ENCODE measurements around the gene SEC14L1. TPM values are rescaled to one million over a fixed set of nuclear protein-coding genes. Genes with fewer than 3 reads are reported as not detected.

Gene SEC14L1
- total RNA-seq, 4 donors from 2014 or later, result 38.4 to 86.1 (median 40.1) TPM

DNA sequence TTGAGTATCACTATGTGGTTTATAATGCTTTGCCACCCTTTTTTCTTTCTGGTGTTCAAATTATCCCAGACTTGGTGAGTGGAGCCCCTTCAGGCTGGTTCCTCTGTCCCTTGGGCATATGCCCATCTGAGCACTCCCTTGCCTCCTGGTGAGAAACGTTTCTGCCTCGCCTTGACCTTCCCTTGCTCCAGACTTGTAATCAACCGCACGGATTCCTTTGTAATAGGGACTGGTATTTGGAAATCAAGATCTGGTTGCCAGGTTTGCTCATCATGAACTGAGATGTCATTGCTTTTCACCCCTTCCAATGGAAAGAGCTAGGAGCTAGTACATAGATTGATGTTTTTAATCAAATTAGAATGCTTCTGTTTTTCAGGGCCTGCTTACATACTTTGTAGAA, 43.7 kb downstream of the SEC14L1 start:
- H3K27ac ChIP-seq, result no peak overlapping the region
- 37 to 65% methylated on average over 3 to 4 of the region's 4 CpGs for WGBS, 2 donors (ENCODE audit: low coverage in 1 of 2)
- no peaks in the 10 kb centered on the region for H3K9me3 ChIP-seq
- no peak overlapping the region for H3K4me3 ChIP-seq
- H3K4me1 ChIP-seq, result peaks cover 0 to 75% (median 20%) of the 10 kb centered on the region in 3 donors
- no peaks in the 10 kb centered on the region for H3K27me3 ChIP-seq
- no peak for ATAC-seq
- no peak for TF ChIP-seq EP300 (IDR thresholded peaks at IDR 0.05)
- no peak for TF ChIP-seq POLR2A (IDR thresholded peaks at IDR 0.05)
- TF ChIP-seq POLR2AphosphoS5 (IDR thresholded peaks at IDR 0.05), result no peak
- TF ChIP-seq, protein P1, sequence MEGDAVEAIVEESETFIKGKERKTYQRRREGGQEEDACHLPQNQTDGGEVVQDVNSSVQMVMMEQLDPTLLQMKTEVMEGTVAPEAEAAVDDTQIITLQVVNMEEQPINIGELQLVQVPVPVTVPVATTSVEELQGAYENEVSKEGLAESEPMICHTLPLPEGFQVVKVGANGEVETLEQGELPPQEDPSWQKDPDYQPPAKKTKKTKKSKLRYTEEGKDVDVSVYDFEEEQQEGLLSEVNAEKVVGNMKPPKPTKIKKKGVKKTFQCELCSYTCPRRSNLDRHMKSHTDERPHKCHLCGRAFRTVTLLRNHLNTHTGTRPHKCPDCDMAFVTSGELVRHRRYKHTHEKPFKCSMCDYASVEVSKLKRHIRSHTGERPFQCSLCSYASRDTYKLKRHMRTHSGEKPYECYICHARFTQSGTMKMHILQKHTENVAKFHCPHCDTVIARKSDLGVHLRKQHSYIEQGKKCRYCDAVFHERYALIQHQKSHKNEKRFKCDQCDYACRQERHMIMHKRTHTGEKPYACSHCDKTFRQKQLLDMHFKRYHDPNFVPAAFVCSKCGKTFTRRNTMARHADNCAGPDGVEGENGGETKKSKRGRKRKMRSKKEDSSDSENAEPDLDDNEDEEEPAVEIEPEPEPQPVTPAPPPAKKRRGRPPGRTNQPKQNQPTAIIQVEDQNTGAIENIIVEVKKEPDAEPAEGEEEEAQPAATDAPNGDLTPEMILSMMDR (IDR thresholded peaks at IDR 0.05), result no peak
- H3K36me3 ChIP-seq, result no peaks in the 10 kb centered on the region

DNA sequence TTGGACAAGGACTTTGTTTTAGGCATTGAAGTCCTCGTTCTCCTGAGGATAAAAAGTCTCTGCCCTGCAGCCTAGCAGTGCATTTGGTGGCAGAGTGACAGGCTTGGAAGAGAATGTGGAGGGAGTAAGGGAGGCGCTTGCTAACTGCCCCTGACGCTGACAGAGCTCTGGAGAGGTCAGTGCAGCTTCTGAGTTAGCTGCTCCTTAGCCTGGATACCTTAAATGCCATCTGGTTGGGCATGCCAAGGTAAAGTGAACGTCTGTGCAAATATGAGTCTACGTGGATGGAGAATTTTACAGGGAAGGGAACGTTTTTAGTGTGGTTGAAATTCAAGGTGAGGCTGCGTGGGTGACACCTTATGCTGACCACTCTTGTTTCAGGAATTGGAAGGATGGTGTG, 44.4 kb downstream of the SEC14L1 start:
- Histone ChIP-seq H3K36me3 (no peaks in the 10 kb centered on the region), H3K27ac (peak overlapping the region in 2 of 4 donors; percentile 30 to 32), H3K27me3 (no peaks in the 10 kb centered on the region), H3K9me3 (no peaks in the 10 kb centered on the region), H3K4me1 (peaks cover 0 to 75% (median 20%) of the 10 kb centered on the region in 3 donors), H3K4me3 (no peak overlapping the region)
- no peak for ATAC-seq
- no peak for TF ChIP-seq POLR2A (IDR thresholded peaks at IDR 0.05)
- TF ChIP-seq, protein P1 (IDR thresholded peaks at IDR 0.05), result no peak
- TF ChIP-seq EP300 (IDR thresholded peaks at IDR 0.05), result no peak
- TF ChIP-seq POLR2AphosphoS5 (IDR thresholded peaks at IDR 0.05), result no peak
- 33 to 55% methylated on average over 6 to 7 of the region's 7 CpGs for WGBS, 2 donors (ENCODE audit: low coverage in 1 of 2)

DNA sequence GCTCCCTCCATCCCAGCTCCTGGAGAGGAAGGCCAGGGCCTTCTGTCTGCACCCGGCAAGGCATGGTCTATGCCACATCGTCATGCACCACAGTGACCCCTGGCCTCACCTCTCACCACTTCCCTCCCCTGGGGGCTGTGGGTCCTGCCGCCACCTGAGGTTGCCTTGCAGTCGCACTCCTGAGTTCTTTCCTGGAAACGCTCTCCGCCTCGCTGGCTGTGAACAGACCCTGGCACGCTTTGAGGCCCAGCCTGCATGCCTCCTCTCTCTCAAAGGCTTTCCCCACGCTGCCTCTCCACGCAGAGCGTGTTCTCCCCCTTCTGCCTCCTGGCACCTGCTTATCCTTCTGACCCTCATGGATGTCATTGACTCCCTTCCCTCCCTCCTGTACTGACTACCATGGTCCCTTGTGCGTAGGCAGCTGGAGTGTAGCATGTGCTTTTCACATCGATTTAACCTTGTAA, 45.4 kb downstream of the SEC14L1 start:
- WGBS, 2 donors (ENCODE audit: low coverage in 1 of 2), result 70 to 72% methylated on average over 12 of the region's 13 CpGs
- TF ChIP-seq EP300 (IDR thresholded peaks at IDR 0.05) (no peak), POLR2AphosphoS5 (IDR thresholded peaks at IDR 0.05) (no peak), POLR2A (IDR thresholded peaks at IDR 0.05) (no peak)
- TF ChIP-seq, protein P1 (IDR thresholded peaks at IDR 0.05), result no peak
- Histone ChIP-seq H3K36me3 (peaks cover 0 to 8% of the 10 kb centered on the region in 2 donors), H3K27ac (peak overlapping the region in 2 of 4 donors; percentile 30 to 43), H3K4me1 (peaks cover 0 to 66% (median 20%) of the 10 kb centered on the region in 3 donors), H3K4me3 (no peak overlapping the region), H3K27me3 (no peaks in the 10 kb centered on the region), H3K9me3 (no peaks in the 10 kb centered on the region)
- ATAC-seq, result no peak

DNA sequence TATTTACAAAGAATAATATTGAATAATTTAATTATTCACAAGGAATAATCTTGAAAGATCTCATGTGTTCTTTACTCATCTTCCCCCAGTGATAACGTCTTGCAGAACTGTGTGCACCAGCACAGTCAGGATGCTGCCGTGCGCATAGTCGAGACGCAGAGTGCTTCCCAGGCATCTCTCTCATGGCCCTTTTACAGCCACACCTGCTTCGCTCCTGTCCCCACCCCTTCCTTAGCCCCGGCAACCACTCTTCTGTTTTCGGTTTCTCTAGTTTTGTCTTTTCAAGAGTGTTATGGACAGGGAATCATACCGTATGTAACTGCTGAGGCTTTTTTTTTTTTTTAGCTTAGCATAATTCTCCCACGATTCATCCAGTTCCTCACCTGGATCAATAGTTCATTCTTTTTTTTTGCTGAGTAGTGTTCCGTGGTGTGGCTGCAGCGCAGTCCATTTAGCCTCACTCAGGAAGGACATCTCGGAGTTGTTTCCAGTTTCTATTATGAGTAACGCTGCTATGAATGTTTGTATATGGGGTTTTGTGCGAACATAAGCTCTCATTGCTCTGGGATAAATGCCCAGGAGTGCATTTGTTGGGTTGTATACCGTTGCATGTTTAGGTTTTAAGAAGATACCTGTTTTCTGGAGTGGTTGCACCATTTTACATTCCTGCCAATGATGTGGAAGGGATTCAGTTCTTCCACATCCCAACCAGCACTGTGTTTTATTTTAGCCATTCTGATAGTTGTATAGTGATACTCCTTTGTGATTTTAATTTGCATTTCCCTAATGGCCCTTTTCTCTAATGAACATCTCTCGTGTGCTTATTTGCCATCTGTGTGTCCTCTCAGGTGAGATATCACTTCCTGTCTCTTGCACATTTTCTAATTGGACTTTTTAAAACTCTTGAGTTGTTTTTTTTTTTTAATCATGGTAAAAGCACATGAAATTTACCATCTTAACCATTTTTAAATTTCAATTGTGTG, 47.6 kb downstream of the SEC14L1 start:
- no peak overlapping the region for H3K4me3 ChIP-seq
- H3K27me3 ChIP-seq, result no peaks in the 10 kb centered on the region
- no peak for ATAC-seq
- H3K4me1 ChIP-seq, result peaks cover 0 to 44% (median 13%) of the 10 kb centered on the region in 3 donors
- H3K9me3 ChIP-seq, result no peaks in the 10 kb centered on the region
- TF ChIP-seq POLR2A (IDR thresholded peaks at IDR 0.05), result no peak
- no peak for TF ChIP-seq EP300 (IDR thresholded peaks at IDR 0.05)
- TF ChIP-seq POLR2AphosphoS5 (IDR thresholded peaks at IDR 0.05), result no peak
- TF ChIP-seq, protein P1 (IDR thresholded peaks at IDR 0.05), result no peak
- no peak overlapping the region for H3K27ac ChIP-seq
- 69 to 70% methylated on average over 10 to 15 of the region's 17 CpGs for WGBS, 2 donors (ENCODE audit: low coverage in 1 of 2)
- peaks cover 0 to 30% of the 10 kb centered on the region in 2 donors for H3K36me3 ChIP-seq
